Retinal pigment epithelial cell (primary cell): ENCODE measurements around the gene PAOX.
A peak's percentile ranks its signal among the peaks of the same experiment; 100 is the strongest.
"Not testable (repeated sequence)": the region's sequence is repeated elsewhere in the genome, so short reads cannot be mapped to it uniquely, and the experiment has no call there.

Experiments
- DNase-seq: peaks from one replicate; pipeline ENCODE4 v3.0.0-alpha.2; 2010; ENCODE audit warnings: low read depth
- H3K4me3 ChIP-seq: 2 replicates; pipeline ENCODE4 v1.5.1; 2011; ENCODE audit warnings: mild to moderate bottlenecking, low read length, control low read depth, moderate library complexity
- CTCF ChIP-seq: conservative IDR thresholded peaks from 2 replicates; pipeline ENCODE4 v1.5.1; 2011; ENCODE audit warnings: low read depth, low read length, control low read depth, inconsistent platforms

PAOX gene

GRCh38 chr10:133365461-133366129 is 13.5 kb upstream of the PAOX start:
- TF ChIP-seq CTCF: no peak
- no peak overlapping the region for H3K4me3 ChIP-seq
- no peak for DNase-seq

- no peak overlapping the region for H3K4me3 ChIP-seq
- DNase-seq: no peak
- TF ChIP-seq CTCF: no peak
These were observed 13.0 kb upstream of the PAOX start for GRCh38 chr10:133366130-133366478.

DNA sequence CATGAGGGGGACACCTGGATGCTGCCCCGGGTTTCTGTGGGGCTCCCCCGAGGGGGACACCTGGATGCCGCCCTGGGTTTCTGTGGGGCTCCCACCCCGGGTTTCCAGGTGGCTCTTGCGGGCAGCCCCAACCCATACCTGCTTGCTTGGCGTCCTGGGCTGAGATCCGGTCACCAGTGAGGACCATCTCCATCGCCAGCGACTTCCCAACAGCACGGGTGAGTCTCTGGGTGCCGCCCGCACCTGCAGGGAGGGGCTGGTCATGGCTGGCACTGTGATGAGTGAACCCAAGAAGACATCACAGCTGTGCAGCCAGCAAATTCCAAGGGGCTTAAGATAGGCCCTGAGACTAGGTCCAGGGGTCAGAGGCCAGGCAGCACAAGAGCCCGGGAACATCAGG is 12.3 kb upstream of the PAOX start:
- no peak overlapping the region for H3K4me3 ChIP-seq
- DNase-seq: no peak
- TF ChIP-seq CTCF: no peak

- not testable (repeated sequence) for DNase-seq, H3K4me3 ChIP-seq
These were observed 11.6 kb upstream of the PAOX start for GRCh38 chr10:133367461-133367860.

- no peak for DNase-seq
- no peak for TF ChIP-seq CTCF
- no peak overlapping the region for H3K4me3 ChIP-seq
These were observed 10.9 kb upstream of the PAOX start for GRCh38 chr10:133368153-133368552.

DNA sequence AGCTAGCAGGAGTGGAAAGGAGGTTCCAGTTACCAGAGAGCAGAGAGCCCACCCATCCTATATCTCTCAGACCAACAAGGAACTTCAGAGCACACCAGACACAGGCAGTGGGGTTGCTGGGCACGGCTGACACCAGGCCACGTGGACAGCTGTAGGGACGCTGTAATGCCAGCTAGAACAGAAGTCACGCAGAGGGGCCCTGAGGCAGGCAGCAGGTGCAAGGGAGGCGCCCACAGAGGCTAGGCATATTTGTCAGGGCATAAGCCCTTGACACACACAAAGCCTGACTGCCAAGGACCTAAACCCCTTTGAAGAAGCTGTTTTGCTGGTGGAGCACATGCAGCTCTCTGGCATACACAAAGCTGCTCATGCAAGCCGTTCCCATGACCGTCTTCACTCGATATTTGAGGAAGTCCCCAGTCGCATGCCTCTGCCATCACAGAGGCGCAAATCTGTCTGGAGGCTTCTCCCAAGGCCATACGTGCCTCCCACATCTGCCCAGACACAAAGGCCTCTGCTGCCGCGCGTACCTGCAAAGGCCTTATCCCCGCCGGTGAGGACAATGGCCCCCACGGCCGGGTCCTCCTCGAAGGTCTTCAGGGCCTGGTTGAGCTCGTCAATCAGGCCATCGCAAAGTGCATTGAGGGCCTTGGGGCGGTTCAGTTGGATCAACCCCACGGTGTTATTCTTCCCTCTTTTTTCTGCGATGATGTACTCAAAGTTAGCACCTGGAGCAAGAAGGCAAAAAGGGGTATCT is 8.9 kb upstream of the PAOX start:
- no peak for DNase-seq
- H3K4me3 ChIP-seq: no peak overlapping the region
- TF ChIP-seq CTCF: no peak

DNA sequence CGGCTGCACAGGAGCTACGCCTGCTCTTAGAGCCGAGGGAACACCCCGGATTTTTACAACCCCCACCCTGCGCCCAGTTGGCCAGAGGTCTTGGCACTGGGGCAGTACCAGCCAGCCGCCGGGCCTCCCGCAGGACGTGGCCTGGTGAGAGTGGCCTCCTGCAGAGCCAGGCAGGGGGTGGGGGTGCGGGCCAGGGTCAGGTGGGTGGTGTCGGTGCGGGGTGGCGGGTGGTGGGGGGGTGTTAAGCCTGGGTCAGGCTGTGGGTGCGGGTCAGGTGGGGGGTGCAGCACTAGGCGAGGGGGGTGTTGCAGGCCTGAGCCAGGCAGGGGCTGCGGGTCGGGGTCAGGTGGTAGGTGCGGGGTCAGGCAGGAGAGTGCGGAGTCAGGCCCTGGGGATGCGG is 6.6 kb upstream of the PAOX start:
- TF ChIP-seq CTCF: no peak
- peak overlapping the region; percentile 76 for H3K4me3 ChIP-seq
- no peak for DNase-seq
